HS-27A (cell line): ENCODE results near the gene PIGH.
"Not testable (repeated sequence)": the region's sequence is repeated elsewhere in the genome, so short reads cannot be mapped to it uniquely, and the experiment has no call there.

Experiments
- DNase-seq: peaks from one replicate; pipeline ENCODE4 v3.0.0-alpha.2; 2012; ENCODE audit warnings: low read depth, missing footprints

Gene PIGH

GRCh38 chr14:67551123-67551522 lies 48.9 kb downstream of the PIGH start:
- no peak for DNase-seq

GRCh38 chr14:67549734-67550133 lies 50.3 kb downstream of the PIGH start:
- DNase-seq = no peak

- no peak for DNase-seq
Measured at GRCh38 chr14:67547224-67547780, 52.8 kb downstream of the PIGH start.

- no peak for DNase-seq
Measured at GRCh38 chr14:67544590-67544989, 55.5 kb downstream of the PIGH start.

GRCh38 chr14:67542620-67543019 lies 57.4 kb downstream of the PIGH start:
- DNase-seq = not testable (repeated sequence)

- no peak for DNase-seq
Measured at GRCh38 chr14:67541448-67542387, 58.4 kb downstream of the PIGH start.
